ENCODE measurements around the gene IMPG1. TPM values are rescaled to one million over a fixed set of nuclear protein-coding genes. Genes with fewer than 3 reads are reported as not detected.

IMPG1 gene
- total RNA-seq, 1 experiment from 2014 or later: not detected

- Mint-ChIP-seq H3K36me3 (no peaks in the 10 kb centered on the region), H3K4me1 (peaks cover 11% of the 10 kb centered on the region), H3K4me3 (no peak overlapping the region), H3K9me3 (peaks cover 6% of the 10 kb centered on the region; the same call in 1 of the 2 replicates), H3K27ac (no peak overlapping the region), H3K27me3 (ENCODE audit: low read depth) (peaks cover 84% of the 10 kb centered on the region)
- POLR2A ChIA-PET: no interaction called here
- TF ChIP-seq MAX (CRISPR knock-in tag; IDR thresholded peaks at IDR 0.05) (no peak), FOXJ3 (CRISPR knock-in tag; IDR thresholded peaks at IDR 0.05; ENCODE audit: borderline replicate concordance) (no peak), IRF1 (CRISPR knock-in tag; IDR thresholded peaks at IDR 0.05) (no peak), NR1H2 (CRISPR knock-in tag; IDR thresholded peaks at IDR 0.05) (no peak), ZNF317 (CRISPR knock-in tag; IDR thresholded peaks at IDR 0.05; ENCODE audit: borderline replicate concordance, low read depth) (no peak), CREB1 (CRISPR knock-in tag; IDR thresholded peaks at IDR 0.05) (no peak), JUN (CRISPR knock-in tag; IDR thresholded peaks at IDR 0.05) (no peak)
- TF ChIP-seq, protein P1, sequence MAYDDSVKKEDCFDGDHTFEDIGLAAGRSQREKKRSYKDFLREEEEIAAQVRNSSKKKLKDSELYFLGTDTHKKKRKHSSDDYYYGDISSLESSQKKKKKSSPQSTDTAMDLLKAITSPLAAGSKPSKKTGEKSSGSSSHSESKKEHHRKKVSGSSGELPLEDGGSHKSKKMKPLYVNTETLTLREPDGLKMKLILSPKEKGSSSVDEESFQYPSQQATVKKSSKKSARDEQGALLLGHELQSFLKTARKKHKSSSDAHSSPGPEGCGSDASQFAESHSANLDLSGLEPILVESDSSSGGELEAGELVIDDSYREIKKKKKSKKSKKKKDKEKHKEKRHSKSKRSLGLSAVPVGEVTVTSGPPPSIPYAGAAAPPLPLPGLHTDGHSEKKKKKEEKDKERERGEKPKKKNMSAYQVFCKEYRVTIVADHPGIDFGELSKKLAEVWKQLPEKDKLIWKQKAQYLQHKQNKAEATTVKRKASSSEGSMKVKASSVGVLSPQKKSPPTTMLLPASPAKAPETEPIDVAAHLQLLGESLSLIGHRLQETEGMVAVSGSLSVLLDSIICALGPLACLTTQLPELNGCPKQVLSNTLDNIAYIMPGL (CRISPR knock-in tag; IDR thresholded peaks at IDR 0.05): no peak
- CTCF ChIA-PET: interaction anchor here (0.6 kb wide), 1 partner anchor 28 kb away, joined by 7 read pairs; no protein-coding TSS in a partner anchor
- no peak for DNase-seq (ENCODE audit: low spot score)
- no peak for ATAC-seq
These were observed 135.8 kb downstream of the IMPG1 start for GRCh38 chr6:75936682-75937081.

GRCh38 chr6:75935473-75935793 is 137.0 kb downstream of the IMPG1 start:
- ChIA-PET CTCF (interaction anchor here (0.9 to 2.6 kb wide), 15 partner anchors 11 to 942 kb away, joined by 3 to 34 read pairs (median 5); no protein-coding TSS in a partner anchor), POLR2A (no interaction called here)
- Mint-ChIP-seq H3K4me3 (peak overlapping the region; percentile 66), H3K9me3 (peaks cover 6% of the 10 kb centered on the region; the same call in 1 of the 2 replicates), H3K27me3 (ENCODE audit: low read depth) (peaks cover 73% of the 10 kb centered on the region), H3K27ac (no peak overlapping the region), H3K4me1 (peaks cover 11% of the 10 kb centered on the region), H3K36me3 (no peaks in the 10 kb centered on the region)
- DNase-seq (ENCODE audit: low spot score) (no peak), ATAC-seq (peak; percentile 40)
- TF ChIP-seq NR2C2 (CRISPR knock-in tag; IDR thresholded peaks at IDR 0.05): no peak
- no peak for TF ChIP-seq GRHL2 (CRISPR knock-in tag; IDR thresholded peaks at IDR 0.05; ENCODE audit: insufficient replicate concordance, severe bottlenecking)
- no peak for TF ChIP-seq ZNF512 (CRISPR knock-in tag; IDR thresholded peaks at IDR 0.05; ENCODE audit: borderline replicate concordance)
- no peak for TF ChIP-seq PRDM15 (CRISPR knock-in tag; IDR thresholded peaks at IDR 0.05)
- TF ChIP-seq, protein P2, sequence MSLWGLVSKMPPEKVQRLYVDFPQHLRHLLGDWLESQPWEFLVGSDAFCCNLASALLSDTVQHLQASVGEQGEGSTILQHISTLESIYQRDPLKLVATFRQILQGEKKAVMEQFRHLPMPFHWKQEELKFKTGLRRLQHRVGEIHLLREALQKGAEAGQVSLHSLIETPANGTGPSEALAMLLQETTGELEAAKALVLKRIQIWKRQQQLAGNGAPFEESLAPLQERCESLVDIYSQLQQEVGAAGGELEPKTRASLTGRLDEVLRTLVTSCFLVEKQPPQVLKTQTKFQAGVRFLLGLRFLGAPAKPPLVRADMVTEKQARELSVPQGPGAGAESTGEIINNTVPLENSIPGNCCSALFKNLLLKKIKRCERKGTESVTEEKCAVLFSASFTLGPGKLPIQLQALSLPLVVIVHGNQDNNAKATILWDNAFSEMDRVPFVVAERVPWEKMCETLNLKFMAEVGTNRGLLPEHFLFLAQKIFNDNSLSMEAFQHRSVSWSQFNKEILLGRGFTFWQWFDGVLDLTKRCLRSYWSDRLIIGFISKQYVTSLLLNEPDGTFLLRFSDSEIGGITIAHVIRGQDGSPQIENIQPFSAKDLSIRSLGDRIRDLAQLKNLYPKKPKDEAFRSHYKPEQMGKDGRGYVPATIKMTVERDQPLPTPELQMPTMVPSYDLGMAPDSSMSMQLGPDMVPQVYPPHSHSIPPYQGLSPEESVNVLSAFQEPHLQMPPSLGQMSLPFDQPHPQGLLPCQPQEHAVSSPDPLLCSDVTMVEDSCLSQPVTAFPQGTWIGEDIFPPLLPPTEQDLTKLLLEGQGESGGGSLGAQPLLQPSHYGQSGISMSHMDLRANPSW (CRISPR knock-in tag; conservative IDR thresholded peaks at IDR 0.05; ENCODE audit: low read depth): no peak
- no peak for TF ChIP-seq CREB1 (CRISPR knock-in tag; IDR thresholded peaks at IDR 0.05)
- TF ChIP-seq HMGA2 (CRISPR knock-in tag; IDR thresholded peaks at IDR 0.05): no peak
- TF ChIP-seq, protein P3, sequence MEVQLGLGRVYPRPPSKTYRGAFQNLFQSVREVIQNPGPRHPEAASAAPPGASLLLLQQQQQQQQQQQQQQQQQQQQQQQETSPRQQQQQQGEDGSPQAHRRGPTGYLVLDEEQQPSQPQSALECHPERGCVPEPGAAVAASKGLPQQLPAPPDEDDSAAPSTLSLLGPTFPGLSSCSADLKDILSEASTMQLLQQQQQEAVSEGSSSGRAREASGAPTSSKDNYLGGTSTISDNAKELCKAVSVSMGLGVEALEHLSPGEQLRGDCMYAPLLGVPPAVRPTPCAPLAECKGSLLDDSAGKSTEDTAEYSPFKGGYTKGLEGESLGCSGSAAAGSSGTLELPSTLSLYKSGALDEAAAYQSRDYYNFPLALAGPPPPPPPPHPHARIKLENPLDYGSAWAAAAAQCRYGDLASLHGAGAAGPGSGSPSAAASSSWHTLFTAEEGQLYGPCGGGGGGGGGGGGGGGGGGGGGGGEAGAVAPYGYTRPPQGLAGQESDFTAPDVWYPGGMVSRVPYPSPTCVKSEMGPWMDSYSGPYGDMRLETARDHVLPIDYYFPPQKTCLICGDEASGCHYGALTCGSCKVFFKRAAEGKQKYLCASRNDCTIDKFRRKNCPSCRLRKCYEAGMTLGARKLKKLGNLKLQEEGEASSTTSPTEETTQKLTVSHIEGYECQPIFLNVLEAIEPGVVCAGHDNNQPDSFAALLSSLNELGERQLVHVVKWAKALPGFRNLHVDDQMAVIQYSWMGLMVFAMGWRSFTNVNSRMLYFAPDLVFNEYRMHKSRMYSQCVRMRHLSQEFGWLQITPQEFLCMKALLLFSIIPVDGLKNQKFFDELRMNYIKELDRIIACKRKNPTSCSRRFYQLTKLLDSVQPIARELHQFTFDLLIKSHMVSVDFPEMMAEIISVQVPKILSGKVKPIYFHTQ (CRISPR knock-in tag; IDR thresholded peaks at IDR 0.05): no peak
- no peak for TF ChIP-seq RORB (CRISPR knock-in tag; IDR thresholded peaks at IDR 0.05)
- TF ChIP-seq, protein P4, sequence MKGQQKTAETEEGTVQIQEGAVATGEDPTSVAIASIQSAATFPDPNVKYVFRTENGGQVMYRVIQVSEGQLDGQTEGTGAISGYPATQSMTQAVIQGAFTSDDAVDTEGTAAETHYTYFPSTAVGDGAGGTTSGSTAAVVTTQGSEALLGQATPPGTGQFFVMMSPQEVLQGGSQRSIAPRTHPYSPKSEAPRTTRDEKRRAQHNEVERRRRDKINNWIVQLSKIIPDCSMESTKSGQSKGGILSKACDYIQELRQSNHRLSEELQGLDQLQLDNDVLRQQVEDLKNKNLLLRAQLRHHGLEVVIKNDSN (CRISPR knock-in tag; IDR thresholded peaks at IDR 0.05): no peak
- TF ChIP-seq ELF4 (CRISPR knock-in tag; IDR thresholded peaks at IDR 0.05; ENCODE audit: low read depth): no peak
- no peak for TF ChIP-seq GTF2I (CRISPR knock-in tag; conservative IDR thresholded peaks at IDR 0.05)
